CD4-positive, alpha-beta T cell treated with Interleukin-4 for 4 hours (primary cell): ENCODE results near the gene EPC1.
"Not testable (repeated sequence)": the region's sequence is repeated elsewhere in the genome, so short reads cannot be mapped to it uniquely, and the experiment has no call there.

Source experiments
- DNase-seq: peaks from one replicate; pipeline ENCODE4 v3.0.0-alpha.2; 2020

EPC1 gene, protein sequence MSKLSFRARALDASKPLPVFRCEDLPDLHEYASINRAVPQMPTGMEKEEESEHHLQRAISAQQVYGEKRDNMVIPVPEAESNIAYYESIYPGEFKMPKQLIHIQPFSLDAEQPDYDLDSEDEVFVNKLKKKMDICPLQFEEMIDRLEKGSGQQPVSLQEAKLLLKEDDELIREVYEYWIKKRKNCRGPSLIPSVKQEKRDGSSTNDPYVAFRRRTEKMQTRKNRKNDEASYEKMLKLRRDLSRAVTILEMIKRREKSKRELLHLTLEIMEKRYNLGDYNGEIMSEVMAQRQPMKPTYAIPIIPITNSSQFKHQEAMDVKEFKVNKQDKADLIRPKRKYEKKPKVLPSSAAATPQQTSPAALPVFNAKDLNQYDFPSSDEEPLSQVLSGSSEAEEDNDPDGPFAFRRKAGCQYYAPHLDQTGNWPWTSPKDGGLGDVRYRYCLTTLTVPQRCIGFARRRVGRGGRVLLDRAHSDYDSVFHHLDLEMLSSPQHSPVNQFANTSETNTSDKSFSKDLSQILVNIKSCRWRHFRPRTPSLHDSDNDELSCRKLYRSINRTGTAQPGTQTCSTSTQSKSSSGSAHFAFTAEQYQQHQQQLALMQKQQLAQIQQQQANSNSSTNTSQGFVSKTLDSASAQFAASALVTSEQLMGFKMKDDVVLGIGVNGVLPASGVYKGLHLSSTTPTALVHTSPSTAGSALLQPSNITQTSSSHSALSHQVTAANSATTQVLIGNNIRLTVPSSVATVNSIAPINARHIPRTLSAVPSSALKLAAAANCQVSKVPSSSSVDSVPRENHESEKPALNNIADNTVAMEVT

DNA sequence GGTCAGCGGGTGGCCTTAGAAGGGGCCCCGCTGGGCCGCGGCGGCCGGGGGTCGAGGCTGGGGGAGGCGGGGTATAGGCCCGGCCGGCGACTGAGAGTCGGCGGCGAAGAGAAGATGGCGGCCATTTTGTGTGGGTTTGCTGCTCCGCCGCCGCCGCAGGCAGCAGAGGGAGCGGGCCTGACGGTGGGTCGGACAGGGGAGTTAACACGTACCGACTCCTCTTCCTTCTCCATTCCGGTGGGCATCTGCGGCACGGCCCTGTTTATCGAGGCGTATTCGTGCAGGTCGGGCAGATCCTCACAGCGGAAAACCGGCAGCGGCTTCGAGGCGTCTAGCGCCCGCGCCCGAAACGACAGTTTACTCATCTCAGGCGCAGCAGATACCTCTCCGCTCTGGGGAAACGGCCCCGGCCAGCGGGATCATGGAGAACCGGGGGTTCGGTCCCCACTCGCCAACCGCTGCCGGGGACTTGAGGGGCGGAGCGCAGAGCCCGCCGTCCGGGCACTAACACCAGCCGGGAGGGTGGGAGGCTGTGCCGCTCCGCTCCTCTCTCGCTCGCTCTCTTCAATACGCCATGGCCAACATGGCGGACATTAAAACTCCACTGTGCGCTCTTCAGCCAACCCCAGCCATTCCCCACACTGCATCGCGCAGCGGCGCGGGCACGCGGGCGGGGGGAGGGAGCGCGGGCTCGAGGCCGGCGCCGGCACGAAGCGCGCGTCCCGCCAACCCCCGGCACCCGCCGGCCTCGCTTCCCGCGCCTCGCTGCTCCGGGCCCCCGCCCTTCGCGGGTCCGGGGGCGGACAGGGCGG, at the start of gene EPC1:
TSS of gene EPC1 (minus strand) at position 608 of the 812 bp plus-strand sequence. CDS start at position 365, 243 bp downstream.
- DNase-seq, result peak; percentile 91

DNA sequence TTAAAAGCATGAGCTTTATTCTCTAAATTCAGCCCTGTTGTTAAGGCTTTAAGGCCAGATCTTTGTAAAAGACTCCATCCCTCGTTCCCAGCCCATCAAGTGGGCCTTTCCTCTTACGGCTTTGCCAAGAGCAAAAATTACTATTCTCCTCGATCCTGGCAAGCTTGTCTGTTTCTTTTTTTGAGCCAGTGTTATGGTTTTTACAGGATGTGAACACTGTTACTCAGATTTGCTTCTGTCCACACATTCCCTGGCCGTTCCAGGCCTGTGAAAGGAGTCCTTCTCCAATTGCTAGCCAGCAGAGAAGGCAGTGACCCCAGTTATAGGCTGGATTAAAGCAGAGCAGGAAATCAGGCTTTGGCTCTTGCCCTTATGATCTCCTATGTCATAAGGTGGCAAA, 47.0 kb upstream of the EPC1 start:
- no peak for DNase-seq

DNA sequence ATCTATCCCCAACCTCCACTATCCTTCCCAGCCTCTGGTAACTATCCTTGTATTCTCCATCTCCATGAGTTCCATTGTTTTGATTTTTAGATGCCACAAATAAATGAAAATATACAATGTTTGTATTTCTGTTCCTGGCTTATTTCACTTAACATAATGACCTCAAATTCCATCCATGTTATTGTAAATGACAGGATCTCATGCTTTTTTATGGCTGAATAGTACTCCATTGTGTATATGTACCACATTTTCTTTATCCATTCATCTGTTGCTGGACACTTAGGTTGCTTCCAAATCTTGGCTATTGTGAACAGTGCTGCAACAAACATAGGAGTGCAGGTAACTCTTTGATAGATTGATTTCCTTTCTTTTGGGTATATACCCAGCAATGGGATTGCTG, 45.3 kb upstream of the EPC1 start:
- DNase-seq, result not testable (repeated sequence)

DNA sequence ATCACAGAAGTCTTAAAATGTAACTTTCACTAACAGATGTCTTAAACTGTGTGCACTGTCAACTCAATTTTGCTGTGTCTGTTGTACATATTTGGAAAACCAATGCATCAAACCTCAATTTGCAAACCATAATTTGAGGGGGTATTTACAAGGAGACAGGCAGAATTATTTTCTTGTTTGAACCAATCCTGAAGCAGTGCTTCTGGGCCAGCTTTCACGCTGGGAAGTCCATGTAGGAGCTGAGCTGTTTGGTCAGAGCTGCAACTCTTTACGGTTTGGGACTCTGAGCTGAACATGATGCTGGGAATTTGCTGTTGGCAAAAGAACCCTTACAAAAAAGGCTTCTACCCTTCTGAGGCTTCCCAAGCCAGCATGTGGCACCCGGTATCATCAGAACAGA, 43.2 kb upstream of the EPC1 start:
- DNase-seq, result no peak

DNA sequence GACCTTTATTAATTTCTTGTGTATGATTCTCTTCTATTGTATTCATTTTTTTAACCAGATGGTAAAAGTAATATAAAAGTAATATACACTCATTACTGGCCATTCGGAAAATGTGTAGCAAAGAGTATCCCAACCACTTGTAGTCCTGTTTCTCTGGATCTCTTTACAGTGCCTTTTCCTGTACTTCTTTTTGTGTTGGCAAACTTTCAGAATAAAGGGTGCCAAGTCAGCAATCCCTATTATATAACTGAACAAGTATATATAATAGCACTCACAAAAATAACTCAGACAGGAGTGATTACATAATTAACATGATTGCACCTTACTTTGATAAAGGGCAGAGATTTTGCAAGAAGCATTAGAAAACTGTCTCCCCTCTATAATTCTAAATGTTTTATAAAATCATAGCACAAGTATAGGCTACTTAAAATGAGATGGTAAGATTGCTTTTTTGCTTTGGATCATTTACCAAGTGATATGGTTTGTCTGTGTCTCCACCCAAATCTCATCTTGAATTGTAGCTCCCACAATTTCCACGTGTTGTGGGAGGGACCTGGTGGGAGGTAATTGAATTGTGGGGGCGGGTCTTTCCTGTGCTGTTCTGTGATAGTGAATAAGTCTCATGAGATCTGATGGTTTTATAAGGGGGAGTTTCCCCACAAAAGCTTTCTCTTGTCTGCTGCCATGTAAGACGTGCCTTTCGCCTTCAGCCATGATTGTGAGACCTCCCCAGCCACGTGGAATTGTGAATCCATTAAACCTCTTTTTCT, 41.5 kb upstream of the EPC1 start:
- DNase-seq, result no peak

DNA sequence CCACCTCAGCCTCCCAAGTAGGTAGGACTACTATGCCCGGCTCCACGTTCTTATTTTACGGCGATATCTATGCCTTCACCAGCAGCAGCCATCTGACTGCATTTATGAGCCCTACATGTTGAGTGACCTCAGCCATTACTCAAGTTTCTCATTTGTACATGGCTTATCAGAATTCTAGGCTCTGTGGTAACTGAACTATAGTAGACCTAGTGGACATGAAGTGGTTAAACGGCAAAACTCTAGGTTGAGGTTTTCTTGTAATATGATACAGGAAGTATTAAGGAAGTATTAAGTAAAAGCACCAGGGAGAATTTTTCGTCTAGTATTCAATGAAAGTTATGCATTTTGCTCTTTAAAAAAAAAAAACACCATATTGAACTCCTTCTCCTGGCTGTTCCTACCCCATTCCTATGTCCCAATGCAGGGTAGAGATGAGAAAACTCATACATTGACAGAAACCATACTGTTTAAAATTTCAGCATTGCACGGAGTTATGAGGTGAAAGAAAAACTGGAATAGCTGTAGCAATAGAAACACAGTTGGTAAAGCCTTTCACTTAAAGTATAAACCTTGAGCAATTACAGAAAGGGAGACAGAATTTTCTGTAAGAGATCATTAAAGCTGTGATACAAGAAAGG, 39.8 kb upstream of the EPC1 start:
- DNase-seq, result no peak

DNA sequence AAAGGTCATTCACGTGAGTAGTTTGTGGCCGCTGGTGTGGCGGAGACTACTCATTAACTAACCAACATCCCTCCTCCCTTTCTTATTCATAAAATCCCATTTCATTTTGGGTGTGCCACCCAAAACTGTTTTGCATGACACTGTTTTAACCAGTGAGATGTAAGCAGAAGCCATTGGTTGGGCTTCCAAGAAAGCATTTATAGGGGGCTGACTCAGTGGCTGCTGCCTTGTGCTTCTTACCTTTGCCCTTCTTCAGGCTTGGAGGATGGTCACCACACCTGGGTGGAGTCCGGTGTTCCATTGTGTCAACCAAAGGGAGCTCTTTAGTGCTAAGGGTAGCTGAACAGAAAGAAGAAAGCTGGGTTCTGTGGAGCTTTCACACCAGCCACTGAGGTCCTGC, 37.2 kb upstream of the EPC1 start:
- DNase-seq, result no peak

DNA sequence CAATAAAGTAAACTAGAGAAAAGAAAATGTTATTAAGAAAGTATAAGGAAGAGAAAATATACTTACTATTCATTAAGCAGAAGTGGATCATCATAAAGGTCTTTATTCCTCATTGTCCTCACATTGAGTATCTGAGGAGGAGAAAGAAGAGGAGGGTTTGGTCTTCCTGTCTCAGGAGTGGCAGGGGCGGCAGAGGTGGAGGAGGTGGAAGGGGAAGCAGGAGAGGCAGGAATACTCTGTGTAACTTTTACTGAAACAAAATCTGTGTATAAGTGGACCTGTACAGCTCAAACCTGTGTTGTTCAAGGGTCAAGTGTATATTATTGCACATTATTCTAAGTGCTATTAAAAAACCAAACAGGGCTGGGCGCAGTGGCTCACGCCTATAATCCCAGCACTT, 34.2 kb upstream of the EPC1 start:
- no peak for DNase-seq

DNA sequence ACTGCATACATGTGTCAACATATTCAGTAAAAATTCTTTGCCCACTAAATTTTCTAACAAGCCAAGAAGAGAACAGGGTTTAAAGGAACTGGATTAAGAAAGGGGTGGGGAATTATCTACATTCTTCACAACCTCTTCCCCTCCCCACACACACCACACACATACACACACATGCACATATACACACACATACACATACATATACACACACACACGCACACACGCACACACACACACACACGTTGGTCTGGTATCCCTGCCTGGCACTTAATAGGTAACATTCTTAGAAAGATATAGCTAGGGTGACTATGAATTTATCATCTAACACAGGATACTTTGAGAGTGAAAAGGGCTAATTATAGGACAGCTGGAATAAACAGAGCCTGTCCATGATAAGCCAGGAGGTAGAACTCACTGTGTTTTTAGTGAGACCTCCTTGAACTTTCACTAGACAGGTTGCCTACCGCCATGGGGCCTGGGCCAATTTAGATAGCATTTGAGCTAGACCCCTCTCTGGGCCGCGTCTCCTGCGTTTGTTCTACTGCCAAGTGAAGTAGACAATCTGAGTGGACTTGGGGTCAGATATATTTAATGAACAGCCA, 33.1 kb upstream of the EPC1 start:
- DNase-seq, result no peak

DNA sequence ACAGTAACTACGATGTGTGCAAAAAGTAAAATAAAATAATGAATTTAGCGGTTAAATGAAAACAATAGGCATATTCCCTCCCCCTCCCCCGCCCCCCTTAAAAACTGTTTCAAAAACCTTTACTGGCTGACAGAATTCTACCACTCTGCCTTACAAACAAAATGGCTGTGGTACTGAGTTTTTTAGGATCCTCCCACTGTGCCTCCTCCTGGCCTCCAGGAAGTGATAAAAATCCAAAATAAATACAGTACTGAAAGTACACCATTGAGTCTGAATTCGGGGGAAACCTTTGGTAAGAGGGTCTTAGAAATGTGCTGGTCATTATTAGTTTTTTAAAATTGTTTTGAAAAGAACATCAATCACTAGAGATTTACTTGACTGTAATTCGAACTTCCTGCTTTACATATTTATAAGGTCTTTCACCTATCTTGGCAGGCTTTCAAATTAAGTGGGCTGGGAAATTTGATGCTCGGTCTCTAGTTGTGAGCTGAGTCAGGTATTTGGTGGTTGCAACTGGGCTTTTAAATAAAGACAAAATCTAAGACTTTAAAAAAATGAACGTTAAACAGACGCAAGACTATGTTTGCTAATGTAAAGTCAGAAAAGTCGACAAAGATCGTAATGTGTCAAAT, 32.5 kb upstream of the EPC1 start:
- DNase-seq, result peak; percentile 77

DNA sequence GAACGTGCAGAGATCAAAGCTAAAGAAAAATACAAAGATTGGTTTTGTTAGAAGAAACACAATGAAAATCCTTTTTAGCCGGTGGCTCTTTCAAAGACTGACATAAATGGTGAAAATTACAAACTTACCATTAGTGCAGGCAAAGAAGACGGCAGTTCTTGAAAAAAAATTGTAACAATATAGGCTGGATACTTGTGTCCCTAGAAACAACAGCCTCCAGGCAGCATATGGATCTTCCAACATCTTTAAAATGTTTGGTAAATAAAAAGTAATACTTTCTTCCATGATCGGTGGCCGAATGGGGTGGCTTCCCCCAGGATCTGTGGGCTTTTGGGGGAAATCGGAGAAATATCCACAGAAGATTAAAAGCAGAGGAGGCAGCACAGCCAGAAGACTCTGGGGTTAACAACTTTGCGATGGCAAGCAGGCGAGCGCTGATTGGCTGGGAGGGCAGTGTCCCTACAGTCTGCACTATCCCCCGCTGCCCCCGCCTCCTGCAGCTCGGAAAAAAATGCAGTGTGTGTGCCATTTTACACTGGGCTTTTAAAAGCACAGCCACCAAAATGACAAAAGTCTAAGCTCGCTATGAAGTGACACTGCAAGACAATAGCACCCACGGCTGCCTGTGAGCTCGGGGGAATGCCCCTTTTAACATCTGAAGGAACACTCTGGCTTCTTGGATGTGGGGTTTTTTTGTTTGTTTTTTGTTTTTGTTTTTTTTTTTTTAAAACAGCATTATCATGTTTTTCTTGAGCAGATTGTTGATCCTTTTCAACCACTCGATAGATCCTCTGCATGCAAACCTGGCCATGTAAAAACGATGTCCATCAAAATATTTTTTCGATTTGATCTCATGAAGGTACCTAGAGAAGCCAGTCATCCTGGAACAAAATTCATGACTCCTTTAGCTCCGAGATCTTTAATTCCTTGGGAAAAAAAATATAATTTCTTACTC, 31.7 kb upstream of the EPC1 start:
- DNase-seq, result peak; percentile 96

DNA sequence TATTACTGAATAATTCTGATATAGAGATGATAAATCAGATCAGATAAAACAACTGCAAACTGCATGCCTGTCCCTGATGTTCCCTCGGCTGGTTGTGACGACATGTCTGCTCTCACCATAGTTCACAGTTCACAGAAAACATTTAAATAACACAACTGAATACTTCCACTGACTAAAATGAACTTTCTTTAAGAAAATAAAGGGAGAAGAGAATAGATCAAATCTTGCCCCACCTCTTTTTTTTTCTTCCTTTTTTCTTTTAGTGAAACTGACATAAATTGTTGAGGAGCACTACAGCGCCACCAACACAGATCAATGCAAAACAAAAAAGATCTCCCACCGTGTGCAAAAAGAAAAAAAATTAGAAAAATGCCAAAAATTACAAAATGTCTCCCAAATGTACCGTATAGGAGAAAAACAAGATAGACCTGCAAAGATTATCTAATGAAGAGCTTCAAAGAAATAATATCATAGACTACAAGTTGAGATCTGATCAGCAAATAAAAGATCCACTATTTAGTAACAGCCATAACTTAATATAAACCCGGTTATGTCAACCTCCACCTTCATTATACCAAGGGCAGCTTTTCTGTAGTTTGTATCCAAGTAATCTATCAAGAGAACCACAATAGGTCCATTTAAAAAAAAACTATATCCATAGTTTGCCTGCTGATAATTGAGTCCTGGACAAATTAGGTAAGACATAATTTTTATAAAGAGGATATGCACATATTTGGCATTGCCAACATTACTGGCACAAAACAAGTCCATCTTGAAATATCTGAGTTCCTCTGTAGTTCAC, 30.7 kb upstream of the EPC1 start:
- peak; percentile 63 for DNase-seq

DNA sequence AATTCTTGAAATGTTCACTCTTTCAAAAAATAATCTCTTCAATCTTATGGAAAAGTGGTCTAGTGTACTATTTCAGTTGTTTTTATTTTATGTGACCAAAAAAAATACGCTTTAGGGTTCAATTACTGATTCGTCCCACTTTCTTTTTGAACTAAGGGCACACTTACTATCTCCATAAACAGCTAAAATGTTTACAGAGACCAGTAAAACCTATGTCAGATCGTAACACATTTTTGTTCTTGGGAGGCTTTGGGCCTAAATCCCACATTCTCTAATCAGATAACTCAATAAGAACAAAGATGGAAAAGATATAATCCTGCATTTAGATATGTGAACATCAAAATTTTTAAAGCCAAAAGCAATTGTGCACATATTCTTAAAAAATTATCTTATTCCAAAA, 29.8 kb upstream of the EPC1 start:
- no peak for DNase-seq

DNA sequence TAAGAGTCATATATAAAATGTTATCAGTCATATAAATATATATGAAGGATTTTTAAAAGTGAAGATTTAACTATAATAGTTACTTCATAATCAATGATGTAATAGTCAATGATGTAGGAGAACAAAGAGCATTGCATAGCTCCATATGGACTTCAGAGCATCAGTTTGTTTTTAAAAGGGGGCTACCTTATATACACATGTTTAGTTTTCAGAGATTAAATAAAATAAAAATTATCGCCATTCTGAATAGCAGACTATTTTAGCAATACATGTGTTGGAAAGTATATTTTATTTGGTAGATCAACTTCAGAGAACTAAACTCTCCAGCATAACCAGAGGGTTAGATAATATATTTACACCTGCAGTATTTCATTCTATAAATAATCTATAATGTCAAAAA, 29.1 kb upstream of the EPC1 start:
- no peak for DNase-seq

DNA sequence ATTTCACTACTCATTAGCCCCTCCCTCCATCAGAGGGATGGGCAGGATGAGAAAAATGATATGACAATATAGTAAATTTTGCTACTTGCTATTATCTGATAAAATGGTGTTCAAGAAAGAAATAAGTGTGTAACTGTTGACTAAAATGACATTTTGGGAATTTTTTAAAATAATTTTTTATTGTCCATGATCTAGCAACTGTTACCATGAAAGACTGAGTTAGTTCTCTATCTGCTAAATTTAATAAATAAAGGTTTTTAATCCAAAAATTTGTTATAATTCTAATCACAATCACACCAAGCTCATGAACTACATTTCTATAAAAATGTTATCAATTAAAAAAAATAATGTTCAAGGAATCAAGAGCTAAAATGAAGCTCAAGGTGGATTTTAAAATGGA, 28.7 kb upstream of the EPC1 start:
- no peak for DNase-seq

DNA sequence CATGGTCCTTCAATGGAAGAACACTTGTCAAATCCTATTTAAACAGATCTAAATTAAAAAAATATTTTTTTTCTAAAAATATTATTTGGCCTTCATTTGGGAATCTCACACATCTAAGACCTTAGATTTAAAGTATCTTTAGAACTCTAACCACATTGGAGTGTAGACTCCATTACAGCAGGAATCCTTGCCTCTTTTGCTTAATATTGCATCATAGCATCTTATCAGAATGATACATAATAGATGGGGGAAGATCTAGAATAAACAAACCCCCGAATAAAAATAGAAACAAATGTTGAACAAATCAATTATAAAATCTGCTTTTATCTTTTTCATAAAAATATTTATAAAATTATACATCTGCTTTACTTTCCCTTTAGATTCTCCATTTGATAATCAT, 27.6 kb upstream of the EPC1 start:
- no peak for DNase-seq

DNA sequence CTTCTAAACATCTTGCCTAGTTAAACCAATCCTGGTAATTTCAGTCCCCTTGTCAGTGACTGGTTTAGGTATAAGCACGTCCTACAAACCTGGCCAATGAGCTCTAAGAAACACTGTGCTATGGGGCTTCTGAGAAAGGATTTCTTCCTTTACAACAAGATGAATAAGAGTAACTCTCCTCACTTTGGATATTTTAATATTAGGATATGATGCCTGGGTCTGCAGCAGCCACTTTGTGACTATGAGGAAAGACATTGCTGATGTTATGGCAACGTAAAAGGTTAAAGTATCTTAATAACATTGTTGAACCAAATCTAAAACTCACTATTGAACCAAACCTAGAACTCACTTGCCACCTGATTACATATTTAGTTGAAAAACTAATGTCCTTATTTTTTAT, 26.5 kb upstream of the EPC1 start:
- DNase-seq, result no peak

DNA sequence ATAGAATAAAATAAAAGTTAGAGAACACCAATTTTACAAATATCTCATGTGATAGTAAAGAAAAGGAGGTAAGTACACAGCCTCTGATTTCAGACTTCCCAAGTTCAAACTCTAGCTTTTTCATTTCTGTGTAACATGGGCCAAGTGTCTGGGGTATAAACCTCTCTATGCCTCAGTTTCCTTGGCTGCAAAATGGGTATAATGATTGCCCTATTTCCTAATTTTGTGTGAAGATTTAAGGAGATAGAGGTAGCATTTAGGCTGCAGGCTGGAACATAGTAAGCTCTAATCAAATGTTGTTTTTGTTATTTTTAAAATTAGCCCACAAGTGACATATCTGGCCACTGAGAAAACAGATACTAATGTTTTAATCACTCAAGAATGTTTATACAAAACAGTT, 26.1 kb upstream of the EPC1 start:
- no peak for DNase-seq
